ENCODE results near the gene SMYD3.

GRCh38 chr1:246005067-246005466 is 502.0 kb downstream of the SMYD3 start:
- TF ChIP-seq CTCF (IDR thresholded peaks at IDR 0.05) (no peak), POLR2A (IDR thresholded peaks at IDR 0.05) (no peak)
